Kidney tubule cell (primary cell): Measurements from ENCODE around the gene ADGRD1.

Experiments used
- DNase-seq: peaks from one replicate; pipeline ENCODE4 v3.0.0-alpha.2; 2018; ENCODE audit warnings: low spot score

ADGRD1 gene

DNA sequence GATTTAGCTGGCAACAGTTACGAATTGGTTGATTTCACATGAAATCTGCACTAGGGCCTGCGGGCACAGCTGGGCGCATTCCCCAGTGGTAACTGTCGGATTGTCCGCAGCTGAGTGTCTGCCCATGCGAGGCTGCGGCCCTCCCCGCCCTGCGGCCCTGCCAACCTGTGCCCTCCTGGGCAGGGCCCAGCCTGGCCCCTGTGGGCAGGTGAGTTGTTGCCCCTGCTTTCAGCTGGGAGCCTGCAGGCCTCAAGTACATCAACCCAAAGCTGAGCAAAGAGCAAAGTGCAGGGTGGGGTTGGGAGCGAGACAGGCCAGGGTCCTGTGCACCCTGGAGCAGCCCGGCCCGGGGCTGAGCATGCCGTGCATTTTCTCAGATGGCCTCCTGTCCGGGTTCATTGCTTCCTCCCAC, 89.1 kb downstream of the ADGRD1 start:
- DNase-seq = no peak

DNA sequence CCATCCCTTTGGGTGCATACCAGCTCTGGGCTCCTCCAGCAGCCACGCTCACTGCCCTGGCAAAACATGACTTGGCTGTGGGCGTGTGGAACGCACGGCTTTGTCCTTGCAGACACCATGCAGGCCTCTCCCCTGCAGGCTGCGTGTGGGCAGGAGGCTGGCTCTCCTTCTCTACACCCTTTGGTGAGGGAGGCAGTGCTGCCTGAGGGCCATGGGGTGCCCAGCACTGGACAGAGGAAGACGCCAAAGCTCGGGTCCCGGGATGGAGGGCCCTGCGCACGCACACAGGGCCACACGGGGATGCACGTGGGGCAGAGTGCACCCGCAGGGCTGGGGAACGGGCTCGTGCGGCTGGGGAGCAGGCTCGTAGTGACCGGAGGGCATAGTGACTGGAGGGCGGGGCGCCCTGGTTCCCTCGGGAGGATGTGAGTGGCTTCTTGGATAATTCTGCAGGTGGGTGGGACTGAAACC, 89.7 kb downstream of the ADGRD1 start:
- no peak for DNase-seq

DNA sequence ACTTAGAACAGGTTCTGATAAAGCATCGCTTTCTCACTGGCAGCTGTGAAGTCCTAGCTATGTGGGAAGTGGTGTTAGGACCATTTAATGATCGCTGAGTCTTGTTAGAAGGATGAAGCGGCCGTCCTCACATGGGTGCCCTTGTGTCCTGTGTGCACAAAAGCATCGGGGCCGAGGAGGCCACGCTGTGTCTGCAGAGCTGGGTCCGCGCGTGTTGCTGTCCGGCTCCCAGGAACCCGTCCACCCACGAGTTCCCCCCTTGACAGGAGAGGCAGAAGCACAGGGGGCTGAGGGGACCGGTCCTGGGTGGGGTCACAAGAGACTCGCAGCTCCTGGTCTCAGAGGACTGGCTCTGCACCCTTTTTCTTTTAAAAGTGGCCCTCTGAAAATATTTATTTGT, 90.4 kb downstream of the ADGRD1 start:
- DNase-seq = no peak

DNA sequence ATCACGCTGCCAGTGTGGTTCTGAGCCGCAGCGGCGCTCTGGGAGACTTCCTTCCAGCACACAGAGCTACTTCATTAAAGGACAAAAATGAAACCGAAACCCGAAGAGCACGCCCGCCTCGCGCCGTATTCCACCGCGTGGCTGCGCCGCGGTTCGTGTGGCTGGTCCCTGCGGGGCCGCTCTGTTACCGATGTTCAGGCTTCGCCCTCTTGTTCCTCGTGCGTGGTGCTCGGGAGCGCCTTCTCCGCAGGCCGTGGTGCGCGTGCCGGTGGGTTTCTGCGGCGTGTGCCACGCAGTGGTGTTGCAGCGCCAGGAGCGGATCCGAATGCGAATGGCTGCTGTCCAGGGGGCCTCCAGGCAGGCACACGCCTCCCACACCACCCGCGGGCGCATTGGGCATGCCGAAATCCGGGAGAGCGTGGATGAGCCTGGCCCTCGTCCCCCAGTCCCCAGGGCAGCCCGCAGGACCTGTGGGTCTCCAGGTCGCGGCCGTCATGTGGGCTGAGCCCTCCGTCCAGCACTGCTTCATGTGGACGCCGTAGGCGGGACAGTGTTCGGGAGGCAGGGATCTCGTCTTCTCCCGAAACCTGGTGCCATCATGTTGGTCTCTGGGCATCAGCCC, 91.2 kb downstream of the ADGRD1 start:
- no peak for DNase-seq

DNA sequence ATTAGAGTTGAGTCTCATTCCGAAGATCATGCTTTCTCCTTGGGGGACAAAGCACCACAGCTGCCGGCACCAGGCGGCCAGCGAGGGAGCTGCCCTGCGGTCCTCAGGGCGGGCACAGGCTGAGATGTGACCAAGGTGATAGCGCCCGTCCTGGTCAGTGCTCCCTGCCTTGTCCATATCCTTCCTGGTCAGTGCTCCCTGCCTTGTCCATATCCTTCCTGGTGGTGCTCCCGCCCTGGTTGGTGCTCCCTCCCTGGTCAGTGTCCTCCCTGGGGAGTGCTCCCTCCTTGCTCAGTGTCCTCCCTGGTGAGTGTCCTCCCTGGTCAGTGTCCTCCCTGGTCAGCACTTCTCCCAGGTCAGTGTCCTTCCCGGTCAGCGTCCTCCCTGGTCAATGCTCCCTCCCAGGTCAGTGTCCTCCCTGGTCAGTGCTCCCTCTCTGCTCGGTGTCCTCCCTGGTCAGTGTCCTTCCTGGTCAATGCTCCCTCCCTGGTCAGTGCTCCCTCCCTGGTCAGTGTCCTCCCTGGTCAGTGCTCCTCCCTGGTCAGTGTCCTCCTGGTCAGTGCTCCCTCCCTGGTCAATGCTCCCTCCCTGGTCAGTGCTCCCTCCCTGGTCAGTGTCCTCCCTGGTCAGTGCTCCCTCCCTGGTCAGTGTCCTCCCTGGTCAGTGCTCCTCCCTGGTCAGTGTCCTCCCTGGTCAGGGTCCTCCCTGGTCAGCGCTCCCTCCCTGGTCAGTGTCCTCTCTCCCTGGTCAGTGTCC, 92.2 kb downstream of the ADGRD1 start:
- no peak for DNase-seq

- DNase-seq = no peak
Observed at GRCh38 chr12:131046813-131047788, 93.4 kb downstream of the ADGRD1 start.

DNA sequence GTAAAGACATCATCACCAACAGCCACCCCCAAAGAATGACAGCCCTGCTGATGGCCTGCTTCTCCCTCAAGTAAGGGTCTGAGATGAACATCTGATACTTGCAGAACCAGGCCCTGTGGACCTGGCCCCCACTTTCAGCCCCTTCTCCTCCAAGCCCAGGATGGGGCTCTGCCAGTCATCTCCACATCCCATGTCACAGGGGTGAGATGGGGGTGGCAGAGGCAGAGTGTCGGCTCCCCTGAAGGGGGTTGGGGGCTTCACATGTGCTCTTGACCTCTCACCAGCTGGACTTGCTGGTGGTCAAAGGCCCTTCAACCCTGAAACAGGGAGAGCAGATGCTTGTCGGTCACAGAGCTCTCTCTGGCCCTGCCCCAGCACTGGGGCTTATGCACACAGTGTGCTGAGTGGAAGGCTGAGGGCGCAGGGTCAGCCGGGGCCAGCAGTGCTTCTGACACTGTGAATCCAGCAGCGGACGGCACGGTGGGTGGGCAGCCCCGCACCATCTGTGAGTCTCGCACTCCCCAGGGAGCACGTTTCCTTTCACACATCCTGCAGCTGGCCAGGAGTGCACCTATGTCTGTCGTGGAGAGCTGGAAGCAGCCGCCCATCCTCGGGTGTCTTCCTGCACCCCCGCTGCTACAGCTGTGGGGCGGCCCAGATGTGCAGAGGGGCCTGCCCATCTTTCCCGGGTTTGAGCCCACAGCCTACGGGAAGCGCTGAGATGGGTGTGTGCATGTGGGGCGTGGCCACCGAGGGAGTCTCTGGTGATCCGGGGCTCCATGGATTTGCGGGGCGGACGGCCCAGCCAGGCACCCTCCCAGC, 94.3 kb downstream of the ADGRD1 start:
- no peak for DNase-seq

- DNase-seq = no peak
Observed at GRCh38 chr12:131048611-131048990, 94.9 kb downstream of the ADGRD1 start.

DNA sequence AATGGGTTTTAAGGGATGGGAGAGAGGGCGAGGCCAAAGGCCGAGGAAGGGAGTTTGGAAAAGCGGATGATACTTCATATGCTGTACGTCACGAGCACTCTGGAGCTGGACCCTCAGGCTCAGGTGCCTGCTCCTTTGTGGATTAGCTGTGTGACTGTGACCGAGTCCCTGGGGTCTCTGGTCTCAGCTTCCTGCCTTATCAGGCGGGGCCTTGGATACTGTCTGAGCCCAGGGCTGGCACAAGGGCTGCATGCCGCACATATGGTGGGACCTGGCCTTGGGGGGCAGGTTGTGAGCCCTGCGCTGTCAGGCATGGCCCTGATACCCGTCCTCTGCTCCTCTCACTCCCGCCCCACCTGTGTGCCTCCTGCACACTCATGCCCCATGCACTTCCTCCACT, 95.3 kb downstream of the ADGRD1 start:
- DNase-seq = no peak

GRCh38 chr12:131049549-131050339, 96.0 kb downstream of the ADGRD1 start:
- no peak for DNase-seq

- DNase-seq = no peak
Observed at GRCh38 chr12:131050463-131051154, 96.9 kb downstream of the ADGRD1 start.

DNA sequence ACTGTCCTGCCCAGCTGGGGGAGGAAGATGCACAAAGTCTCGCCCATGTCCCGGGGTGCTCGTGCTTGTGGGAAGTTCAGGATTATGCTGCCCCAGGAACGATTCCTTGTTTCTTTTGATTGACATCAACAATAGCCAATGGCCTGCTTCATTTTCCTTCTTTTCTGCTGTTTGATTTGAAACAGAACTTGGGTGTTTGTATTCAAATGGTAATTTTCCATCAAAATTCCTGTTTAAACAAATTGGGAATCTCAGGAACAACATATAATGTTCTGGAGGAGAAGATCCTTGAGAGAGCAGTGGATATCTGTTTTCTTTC, 97.4 kb downstream of the ADGRD1 start:
- no peak for DNase-seq

- DNase-seq = no peak
Observed at GRCh38 chr12:131052063-131052781, 98.5 kb downstream of the ADGRD1 start.

DNA sequence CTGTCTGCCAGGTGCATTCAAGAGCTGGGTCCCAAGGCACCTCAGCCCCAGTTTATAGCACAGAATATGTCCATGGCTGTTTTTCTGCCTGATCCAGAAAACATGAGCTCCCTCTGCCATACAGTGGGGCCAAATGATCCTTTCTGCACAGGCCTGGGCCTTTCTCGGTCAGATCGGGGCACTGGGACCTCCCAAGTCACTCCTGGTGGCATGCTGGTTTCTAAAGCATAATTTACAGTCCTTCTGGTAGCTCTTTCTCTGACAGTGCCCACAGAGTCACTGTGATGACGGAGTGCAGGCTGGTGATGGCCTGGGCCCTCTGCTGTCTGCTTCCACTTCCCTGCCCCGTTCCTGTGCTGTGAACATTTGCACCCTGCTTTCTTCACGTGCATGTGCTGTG, 99.2 kb downstream of the ADGRD1 start:
- no peak for DNase-seq

DNA sequence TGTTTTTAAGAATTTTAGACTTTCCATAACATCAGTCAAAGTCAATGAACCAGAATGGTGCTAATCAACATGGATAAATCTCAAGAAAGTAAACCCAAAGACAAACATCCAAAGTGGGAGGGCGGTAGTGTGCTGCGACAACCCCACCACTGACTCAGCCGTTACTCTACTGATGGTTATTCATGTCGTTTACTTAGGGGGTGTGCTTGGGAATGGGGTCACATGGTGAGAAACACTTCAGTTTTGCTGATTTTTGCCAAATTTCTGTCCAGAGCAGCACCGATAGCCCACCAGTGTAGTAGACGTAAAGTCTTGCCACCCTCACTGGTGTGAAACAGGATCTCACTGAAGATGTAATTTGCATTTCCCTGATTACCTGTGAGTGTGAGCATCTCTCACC, 99.9 kb downstream of the ADGRD1 start:
- DNase-seq = no peak

DNA sequence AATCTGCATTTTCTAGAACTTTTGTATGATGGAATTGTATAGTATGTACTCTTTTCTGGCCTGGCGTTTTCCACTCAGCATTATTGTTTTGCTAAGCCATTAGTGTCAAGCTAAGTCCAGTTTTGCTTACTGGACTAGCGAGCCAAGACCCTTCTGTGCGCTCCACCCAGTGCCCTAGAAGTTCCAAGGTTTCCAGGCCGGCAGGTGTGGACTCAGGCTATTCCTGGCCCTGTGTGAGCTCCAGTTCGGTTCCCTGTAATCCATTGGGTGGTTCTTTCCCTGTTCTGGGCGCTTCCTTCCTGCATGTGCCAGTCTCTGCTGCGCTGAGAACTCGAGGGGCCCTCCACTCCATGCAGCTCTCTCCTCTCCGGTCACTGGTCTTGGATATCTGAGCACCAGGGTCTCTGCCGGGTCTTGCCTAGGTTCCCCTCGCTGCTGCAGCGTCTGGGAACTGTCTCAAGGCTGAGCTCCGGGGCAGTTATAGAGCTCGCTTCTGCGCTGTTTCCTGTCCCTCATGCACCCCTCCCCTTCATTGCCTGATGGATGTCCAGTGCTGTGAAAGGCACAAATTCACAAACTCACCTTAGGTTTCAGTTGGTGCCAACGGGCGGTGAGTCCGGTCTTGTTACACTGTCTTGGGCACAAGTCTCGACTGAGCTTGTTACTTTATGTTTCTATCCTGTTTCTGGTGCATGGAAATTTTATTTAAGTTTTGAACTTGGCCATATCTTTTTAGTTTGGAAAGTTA, 100.8 kb downstream of the ADGRD1 start:
- no peak for DNase-seq

- no peak for DNase-seq
Observed at GRCh38 chr12:131055093-131055465, 101.4 kb downstream of the ADGRD1 start.

- no peak for DNase-seq
Observed at GRCh38 chr12:131055596-131056233, 102.0 kb downstream of the ADGRD1 start.

DNA sequence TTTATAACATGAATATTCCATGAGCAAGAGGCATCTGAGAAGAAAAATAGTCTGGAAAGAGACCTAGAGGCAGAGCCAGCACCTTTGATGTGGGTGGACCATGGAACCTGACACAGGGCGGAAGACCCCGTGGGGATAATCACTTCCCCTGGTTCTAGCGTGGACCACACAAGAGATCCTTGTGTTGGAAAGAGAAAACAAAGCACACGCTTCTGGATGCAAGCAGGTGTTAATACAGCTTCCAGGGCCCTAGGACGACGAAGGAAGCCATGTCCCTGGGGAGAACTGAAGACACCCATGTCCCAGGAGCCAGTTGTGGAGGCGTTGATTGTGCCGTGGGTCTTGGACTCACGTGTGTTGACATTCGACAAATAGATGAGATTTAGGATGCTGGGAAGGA, 102.9 kb downstream of the ADGRD1 start:
- DNase-seq = no peak
